Measurements from ENCODE around the gene RASAL2.
"Not testable (repeated sequence)": the region's sequence is repeated elsewhere in the genome, so short reads cannot be mapped to it uniquely, and the experiment has no call there.

RASAL2 gene

DNA sequence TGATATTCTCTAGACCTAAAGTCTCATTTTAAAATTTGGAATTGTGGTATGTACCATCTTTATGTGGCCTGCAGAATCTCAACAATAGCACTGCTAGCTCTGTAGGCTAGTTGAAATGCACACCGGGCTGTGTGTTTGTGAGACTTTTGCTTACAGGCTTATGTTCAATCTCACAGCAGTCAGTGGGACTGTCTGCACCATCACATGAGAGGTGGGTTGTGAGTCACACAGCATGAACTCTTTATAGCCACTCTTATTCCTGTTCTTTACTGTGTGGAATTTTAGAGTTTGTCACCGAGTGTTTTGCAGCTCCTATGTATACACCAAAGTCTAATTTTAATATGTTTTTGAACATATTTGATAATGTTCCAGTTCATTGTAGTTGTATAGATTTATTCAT, 74.6 kb downstream of the RASAL2 start:
- DNase-seq: no peak

DNA sequence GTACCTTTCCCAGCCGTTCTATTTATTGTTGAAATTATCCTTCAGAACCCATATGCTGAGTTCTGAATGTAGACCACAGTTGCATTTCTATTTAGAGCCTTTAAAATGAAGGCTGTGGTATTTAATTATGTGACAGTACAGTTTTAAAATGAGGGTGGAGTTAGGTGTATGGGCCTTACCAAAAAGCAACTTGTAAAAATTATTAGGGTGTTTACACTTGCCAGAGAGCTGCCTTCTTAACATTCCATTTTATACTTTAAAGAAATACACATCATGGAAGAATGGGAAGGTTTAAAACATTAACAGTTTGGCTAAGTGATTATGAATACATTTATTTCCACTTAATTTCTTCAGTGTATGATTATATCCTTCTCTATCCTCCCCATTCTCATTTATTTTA, 75.7 kb downstream of the RASAL2 start:
- DNase-seq: no peak

DNA sequence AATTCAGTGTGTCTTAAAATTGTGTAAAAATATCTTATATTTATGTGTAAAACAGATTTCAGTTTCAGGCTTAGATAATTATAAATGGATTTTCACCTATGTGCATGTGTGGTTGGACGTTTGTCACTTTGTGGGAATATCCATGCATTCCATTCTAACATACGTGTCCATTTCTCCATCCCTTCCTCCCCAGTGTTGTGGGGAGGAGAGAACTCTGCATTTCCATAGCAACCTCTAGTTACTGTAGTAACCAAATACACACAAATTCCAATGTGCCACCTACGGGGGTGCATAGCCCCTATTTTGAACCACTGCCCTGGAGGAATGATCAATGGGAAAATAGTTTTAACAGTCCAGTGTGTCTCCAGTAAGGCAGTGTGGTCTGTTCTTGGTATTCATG, 79.0 kb downstream of the RASAL2 start:
- no peak for DNase-seq

DNA sequence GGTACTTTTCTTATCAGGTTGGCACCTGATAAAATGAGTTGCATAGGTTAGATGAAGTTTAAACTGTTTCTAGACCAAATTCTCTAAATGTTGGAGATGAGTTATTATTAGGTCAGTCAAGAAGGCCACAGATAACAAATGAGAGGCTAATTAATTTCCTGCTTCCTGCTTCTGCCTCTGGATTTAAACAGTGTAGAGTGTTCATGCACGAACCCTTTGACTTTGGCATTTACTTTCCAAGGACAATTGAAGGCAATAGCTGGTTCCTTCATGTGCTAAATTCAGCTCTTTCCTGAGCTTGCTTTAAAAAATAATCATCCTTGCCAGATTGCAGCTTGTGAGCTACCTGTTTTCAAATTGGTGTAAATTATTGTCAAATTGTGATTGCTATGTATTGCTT, 80.6 kb downstream of the RASAL2 start:
- no peak for DNase-seq

DNA sequence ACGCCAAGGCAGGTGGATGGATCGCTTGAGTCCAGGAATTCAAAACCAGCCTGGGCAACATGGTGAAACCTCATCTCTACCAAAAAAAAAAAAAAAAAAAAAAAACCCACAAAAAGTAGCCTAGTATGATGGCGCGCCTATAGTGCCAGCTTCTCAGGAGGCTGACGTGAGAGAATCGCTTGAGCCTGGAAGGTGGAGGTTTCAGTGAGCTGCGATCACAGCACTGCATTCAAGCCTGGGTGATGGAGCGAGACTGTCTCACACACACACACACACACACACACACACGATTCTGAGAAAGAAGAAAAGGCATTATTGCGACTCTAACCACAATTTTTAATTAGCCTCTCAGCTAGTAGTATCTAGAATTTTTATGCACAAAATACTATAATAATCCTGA, 86.5 kb downstream of the RASAL2 start:
- DNase-seq: no peak

DNA sequence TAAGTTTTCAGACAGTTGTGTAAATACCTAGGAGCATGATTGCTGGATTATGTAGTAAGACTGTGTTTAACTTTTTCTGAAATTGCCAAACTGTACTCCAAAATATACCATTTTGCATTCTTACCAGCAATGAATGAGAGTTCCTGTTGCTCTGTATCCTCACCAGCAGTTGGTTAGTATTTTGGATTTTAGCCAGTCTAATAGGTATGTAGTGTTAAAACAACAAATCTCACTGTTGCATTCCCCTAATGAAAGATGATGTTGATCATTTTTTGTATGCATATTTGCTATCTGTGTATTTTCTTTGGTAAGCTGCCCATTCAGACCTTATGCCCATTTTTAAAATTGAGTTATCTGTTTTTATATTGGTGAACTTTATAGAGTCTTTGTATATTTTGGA, 89.9 kb downstream of the RASAL2 start:
- DNase-seq: no peak

DNA sequence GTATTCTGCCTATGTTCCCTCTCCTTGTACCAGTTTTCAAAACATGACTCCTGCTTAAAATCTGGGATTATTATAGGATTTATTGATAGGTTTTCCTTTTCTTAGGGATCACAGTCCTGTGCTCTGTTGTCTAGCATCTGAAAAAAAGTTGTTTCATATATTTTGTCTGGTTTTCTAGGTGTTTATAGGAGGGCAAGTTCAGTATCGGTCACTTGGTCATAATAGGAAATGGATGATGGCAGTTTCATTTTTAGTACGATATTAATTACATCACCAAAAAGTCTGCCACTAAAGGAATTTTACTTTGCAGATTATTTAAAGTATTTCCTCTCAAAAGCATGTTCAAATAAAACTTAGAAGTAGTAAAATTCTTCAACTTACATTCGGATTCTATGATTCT, 94.4 kb downstream of the RASAL2 start:
- DNase-seq: no peak

DNA sequence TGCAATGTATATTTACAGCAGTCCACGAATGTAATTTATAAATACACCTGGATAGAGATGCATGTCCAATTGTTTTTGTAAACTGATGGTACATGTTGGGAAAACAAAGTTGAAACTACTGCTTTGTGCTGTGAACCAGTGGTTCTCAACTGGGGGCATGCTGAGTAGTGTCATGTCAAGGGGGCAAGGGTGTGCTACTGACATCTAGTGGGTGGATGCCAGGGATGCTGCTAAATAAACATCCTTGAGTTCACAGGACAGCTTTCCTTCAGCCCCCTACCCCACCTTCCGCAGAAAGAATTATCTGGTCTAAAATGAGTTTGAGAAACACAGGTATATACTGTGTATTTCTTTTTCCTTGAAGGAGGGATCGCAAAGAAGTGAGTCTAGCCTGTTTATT, 95.9 kb downstream of the RASAL2 start:
- DNase-seq: no peak

DNA sequence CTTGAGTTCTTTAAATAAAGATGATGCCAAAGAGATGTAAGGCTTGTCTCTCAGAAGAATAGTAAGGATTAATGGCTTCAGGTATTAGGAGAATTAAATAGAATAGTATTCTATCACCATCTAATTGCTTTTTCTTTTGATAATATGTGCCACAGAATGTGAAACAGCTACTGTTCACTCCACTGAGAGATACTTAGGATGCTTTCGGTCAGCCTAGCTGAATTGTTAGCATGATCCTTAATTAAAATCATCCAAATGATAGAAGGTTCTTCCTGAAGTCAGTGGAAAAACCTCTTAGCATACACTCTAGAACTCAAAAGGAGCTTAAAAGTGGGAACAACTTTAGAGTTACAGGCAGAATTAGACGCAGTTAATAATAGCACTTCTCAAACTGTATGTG, 97.0 kb downstream of the RASAL2 start:
- no peak for DNase-seq

DNA sequence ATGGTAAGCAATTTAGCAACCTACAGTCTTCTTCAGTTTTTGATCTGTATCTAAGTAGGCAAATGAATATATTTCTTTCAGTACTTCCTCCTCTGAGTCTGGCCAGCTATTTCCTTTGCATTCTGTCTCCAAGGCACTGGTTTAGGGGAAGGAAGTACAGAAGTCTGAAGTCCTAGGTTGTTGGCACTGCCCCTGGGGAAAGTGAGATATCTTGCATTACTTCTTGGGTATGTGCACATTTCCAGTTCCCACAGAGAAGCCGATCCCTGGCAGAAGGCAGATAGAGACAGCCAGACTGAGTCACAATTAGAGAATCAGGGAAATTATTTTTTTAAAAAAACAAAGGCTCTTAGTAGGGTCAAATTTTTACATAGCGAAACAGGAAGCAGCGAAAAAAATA, 98.8 kb downstream of the RASAL2 start:
- no peak for DNase-seq

DNA sequence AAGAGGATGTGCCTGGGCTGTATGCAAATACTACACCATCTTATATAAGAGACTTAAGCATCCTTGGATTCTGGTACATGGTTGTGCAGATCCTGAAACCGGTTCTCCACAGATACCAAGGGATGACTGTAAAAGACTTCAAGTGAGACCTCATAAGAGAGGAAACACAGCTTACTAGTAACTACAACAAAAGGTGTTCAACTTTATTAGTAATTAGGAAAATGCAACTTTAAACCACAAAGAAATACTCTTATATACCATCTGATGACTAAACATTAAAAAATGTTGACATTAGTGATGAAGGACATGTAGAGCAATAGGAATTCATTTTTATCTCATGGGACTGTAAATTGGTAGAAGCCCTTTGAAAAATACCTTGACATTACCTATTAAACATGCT, 102.7 kb downstream of the RASAL2 start:
- DNase-seq: no peak

DNA sequence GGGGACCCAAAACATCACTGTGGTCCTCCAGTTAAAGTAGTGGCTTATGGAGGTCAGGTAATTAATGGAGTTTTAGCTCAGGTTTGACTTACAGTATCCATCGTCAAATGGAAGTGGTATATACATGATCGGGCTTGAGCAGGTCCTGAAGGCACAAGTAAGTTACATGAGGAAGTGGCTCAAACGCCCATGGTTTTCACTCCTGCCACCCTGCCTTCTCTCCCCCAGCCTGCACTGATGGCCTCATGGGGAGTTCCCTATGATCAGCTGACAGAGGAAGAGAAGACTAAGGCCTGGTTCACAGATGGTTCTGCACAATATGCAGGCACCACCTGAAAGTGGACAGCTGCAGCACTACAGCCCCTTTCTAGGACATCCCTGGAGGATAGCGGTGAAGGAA, 108.2 kb downstream of the RASAL2 start:
- DNase-seq: not testable (repeated sequence)

DNA sequence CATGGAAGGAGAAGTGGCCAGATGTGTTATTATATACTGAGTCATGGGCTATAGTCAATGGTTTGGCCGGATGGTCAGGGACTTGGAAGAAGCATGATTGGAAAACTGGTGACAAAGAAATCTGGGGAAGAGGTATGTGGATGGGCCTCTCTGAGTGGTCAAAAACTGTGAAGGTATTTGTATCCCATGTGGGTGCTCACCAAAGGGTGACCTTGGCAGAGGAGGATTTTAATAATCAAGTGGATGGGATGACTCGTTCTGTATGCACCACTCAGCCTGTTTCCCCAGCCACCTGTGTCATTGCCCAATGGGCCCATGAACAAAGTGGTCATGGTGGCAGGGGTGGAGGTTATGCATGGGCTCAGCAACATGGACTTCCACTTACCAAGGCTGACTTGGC, 108.6 kb downstream of the RASAL2 start:
- DNase-seq: not testable (repeated sequence)

DNA sequence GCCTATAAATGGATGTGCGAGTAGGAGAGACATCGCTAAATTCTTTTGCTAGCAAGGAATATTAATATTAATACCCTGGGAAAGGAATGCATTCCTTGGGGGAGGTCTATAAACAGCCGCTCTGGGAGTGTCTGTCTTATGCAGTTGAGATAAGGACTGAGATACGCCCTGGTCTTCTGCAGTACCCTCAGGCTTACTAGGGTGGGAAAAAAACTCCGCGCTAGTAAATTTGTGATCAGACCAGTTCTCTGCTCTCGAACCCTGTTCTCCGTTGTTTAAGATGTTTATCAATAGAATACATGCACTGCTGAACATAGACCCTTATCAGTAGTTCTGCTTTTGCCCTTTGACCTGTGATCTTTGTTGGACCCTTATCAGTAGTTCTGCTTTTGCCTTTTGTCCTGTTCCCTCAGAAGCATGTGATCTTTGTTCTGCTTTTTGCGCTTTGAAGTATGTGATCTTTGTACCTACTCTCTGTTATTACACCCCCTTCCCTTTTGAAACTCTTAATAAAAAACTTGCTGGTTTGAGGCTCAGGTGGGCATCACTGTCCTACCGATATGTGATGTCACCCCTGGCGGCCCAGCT, 114.5 kb downstream of the RASAL2 start:
- DNase-seq: not testable (repeated sequence)

DNA sequence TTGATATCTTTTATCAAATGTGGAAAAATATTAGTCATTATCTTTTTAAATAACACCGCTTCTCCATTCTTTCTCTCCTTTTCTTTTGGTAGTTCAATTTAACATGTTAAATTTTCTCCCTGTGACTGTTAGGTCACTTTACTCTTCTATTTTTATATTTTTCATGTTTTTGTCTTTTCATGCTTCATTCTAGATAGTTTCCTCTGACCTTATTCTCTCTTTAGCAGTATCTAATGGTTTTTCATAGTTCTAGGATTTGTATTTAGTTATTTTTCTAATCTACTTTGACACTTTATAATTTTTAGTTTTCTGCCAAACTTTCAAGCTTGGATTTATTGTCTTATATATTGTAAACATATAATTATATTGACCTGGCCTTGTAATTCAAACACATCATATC, 116.0 kb downstream of the RASAL2 start:
- no peak for DNase-seq

DNA sequence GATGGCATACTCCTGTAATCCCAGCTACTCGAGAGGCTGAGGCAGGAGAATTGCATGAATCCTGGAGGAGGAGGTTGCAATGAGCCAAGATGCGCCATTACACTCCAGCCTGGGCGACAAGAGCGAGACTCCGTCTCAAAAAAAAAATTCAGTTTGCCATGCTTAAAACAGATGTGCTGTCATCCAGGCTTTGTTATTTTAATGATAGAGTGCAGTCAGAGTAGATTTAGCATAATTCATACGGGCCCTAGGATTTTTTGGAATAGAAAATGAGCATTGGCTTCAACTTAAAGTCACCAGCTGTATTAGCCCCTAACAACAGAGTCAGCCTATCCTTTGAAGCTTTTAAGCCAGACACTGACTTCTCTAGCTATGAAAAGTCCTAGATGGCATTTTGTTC, 124.6 kb downstream of the RASAL2 start:
- DNase-seq: no peak

DNA sequence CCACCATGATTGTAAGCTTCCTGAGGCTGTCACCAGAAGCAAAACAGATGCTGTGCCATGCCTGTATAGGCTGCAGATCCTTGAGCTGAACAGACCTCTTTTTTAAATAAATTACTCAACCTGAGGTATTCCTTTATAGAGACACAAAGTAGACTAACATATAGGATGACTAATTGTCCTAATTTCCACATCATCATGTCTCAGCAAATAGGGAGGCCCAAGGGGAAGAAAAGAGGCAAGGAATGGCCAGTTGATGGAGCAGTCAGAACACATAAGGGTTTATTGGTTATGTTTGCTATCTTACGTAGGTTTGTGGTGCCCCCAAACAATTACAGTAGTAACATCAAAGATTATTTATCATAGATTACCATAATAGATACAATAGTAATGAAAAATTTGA, 126.2 kb downstream of the RASAL2 start:
- no peak for DNase-seq

DNA sequence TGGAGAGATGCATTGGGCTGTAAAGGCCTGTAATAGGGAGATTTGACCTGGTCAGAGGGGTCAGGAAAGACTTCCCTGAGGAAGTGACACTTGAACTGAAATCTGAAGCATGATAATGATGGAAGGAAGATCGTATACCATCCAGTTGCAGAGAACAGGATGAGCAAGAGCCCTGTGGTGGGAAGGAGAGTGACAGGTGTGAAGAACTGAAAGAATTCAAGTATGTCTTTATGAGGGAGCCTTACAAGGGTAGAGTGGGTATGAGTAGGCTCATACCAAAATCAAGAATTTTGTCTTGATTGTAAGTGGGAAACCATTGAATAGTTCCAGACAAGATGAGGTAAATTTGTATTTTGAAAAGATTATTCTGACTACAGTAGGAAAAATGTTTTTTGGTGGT, 129.4 kb downstream of the RASAL2 start:
- DNase-seq: no peak

DNA sequence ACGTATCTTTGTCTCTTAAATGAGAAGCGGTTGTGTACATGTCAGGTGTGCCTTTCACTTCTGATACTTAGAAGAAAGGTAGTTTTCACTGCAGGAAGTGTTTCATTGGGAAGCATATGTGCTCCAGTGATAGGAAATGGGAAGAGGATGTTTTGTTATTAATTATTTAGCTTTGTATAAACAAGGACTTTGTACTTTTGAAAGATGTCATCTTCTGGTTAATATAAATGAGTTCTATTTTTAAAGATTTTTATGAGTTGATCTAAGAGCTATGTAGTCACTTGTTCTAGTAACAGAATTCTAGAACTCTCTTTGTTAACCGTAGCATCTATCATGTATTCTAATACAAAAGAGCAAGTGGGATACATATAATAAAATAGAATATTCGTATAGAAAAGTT, 130.5 kb downstream of the RASAL2 start:
- DNase-seq: no peak

DNA sequence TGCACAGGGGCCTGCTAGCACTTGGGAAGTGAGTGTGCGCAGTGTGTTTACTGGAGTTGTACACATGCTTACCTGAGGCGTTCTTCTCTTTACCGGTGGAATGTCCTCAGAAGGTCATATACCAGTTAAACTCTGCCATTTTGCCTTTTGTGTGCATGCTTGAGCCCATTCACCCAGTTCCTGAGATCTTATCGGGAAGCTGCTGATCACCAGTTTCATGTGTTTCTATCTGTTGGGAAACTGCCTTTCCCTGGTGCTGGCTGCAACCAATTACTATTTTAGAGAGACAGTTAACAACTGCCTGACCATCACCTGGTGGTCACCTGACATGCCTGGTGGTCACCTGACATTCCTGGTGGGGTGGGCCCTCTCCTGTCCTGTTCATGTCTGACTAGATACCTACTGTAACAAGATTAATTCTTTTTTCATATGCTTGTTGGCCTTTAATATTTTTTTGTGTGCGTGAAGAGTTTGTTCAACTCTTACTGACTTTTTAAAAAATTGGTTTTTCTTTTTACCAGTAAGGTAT, 137.0 kb downstream of the RASAL2 start:
- DNase-seq: no peak

DNA sequence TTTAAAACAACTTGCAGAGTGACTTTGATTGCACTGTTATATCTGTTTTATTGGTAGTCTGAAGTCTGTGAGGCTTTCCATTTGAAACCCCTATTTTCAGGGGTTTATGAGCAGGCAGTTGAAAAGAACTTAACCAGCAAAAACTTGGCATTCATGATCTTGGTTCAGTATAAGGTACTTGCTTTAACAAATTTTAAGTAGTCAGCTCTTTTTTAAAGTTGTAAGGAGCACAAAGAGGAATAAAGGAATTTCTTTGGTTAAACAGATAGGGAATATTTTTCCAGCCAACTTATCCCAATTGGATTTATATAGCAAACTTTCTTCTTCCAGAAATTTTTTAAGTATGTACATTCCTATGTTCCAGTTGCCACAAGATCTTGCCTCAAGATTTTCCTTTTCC, 138.2 kb downstream of the RASAL2 start:
- no peak for DNase-seq

DNA sequence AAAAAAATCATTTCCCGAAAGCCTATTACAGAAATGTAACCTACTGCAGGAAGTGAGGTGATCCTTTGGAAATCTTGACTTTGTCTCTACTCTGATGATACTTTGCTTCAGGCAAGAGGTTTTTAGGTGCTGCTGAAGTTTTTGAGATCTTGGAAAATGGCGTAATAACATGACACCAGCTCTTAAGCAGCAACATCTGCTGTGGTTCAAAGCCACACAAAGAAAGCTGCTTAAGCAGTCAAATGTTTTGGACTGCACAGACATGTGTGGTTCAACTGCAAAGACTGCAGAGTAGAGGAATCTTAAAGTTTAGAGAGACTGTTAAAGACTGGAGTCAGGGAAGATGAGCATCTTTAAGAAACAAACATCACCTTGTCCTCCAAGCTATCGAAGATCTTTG, 139.0 kb downstream of the RASAL2 start:
- no peak for DNase-seq

DNA sequence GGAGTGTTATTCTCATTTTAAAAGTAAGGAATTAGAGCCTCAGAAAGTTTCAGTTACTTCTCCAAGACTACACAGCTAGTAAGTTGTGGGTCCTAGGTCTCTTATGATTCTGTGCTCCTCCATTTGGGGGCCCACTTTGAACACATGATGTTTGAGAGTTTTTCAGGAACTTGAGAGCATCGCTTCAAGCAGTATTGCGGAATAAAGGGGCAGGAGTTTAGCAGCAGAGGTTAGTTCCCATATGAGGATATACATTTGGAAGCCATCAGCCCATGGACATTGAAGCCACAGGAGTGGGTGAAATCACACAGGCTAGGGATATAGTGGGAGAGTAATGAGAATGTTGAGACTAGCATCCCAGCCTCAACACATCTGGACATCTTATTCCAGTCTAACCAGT, 143.2 kb downstream of the RASAL2 start:
- no peak for DNase-seq

DNA sequence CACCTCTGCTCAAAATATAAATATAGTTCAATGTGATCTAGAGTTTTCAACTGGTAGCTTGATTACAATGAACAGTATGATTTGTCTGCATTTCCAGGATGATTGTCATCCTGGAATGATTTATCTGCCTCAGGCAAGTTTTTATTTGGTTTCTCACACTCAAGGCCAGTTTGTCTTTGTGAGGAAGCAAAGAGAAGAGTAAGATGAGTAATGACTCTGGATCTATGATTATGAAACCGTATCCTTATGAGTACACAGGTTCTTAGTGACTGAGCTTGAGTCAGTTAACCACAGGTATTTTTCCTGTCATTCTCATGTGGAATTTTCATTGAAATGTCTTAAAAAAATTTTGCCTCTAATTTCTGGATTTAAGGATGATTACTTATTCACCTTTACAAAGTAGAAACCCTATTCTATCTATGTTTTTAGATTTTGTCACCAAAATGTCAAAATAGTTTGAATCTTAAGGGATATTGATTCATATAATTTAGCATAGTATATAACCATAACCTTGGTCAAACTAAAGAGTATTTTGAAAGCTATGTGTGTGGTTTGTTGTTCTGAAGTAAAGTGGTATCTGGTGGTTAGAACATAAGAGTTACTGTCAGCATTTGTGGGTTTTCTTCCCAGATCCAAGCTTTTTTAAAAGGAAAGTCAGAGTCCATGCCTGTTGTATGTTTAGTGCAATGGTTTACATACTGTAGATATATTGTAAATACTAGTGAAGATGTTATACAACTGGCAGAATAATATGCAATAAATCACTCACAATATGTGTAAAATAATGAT, 145.0 kb downstream of the RASAL2 start:
- DNase-seq: no peak

DNA sequence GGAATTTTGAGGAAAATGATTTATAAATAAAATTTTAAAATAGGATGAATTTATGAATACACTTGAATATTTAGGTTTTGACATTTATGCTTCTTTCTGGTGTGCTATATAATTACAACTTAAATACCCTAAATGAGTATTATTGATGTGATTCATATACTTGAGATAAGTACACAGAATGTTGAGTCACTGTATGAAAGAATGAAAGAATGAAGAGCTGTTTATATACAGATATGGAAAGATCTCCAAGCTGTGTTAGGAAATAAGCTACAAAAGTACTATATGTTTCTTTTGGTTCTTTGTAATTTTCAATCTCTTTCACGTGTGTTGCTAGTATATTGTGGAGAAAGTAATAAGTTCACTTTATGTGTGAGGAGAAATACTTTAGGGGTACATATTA, 147.2 kb downstream of the RASAL2 start:
- no peak for DNase-seq
